Measurements from ENCODE around the gene ZNRD2.

- no peak for TF ChIP-seq TAF1 (IDR thresholded peaks at IDR 0.05; ENCODE audit: borderline replicate concordance, insufficient read depth, low read length)
- no peak; the same call in 1 of the 2 replicates for TF ChIP-seq POLR2AphosphoS5 (IDR thresholded peaks at IDR 0.05; ENCODE audit: low read depth, low read length)
- no peak for TF ChIP-seq REST (IDR thresholded peaks at IDR 0.05; ENCODE audit: insufficient read depth in 1 of 2, low read depth in 2 of 2, low read length in 2 of 2)
Observed at GRCh38 chr11:65596520-65596919, 26.2 kb downstream of the ZNRD2 start.
